ENCODE data around the gene MRPL57.

Gene MRPL57

DNA sequence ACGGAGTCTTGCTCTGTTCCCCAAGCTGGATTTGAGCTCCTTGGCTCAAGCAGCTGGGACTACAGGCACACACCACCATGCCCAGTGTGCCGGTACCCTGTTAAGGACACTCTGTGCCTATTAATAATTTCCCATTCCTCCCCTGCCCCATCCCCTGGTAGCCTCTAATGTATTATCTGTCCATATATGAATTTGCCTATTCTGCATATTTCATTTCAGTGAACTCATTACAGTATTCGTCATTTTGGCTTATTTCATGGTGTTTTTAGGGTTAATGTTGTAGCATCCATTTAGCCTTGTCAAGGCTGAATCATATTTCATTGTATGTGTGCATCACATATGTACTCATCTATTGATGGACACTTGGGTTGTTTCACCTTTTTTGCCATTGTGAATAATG, 33.7 kb upstream of the MRPL57 start:
- H3K27ac ChIP-seq: no peak overlapping the region
- TF ChIP-seq, protein P1, sequence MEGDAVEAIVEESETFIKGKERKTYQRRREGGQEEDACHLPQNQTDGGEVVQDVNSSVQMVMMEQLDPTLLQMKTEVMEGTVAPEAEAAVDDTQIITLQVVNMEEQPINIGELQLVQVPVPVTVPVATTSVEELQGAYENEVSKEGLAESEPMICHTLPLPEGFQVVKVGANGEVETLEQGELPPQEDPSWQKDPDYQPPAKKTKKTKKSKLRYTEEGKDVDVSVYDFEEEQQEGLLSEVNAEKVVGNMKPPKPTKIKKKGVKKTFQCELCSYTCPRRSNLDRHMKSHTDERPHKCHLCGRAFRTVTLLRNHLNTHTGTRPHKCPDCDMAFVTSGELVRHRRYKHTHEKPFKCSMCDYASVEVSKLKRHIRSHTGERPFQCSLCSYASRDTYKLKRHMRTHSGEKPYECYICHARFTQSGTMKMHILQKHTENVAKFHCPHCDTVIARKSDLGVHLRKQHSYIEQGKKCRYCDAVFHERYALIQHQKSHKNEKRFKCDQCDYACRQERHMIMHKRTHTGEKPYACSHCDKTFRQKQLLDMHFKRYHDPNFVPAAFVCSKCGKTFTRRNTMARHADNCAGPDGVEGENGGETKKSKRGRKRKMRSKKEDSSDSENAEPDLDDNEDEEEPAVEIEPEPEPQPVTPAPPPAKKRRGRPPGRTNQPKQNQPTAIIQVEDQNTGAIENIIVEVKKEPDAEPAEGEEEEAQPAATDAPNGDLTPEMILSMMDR (conservative IDR thresholded peaks at IDR 0.05): no peak

DNA sequence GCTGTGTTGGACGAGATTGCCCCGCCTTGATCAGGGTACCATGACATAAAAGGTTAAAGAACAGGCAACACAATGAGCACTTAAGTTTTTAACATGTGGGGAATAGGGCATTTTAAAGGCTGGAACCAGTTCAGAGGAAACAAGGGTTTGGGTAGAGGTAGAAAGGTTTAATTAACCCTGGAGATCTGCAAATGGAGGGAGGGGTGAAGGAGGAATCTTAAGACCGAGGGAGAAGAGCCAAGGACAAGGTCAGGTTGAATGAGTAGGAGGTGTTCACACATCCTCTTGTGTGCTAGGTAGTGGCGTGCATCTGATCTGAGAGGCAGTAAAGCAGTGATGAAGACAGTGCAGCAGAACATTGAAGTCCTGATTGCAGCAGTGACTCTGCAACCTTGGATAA, 28.6 kb upstream of the MRPL57 start:
- no peak overlapping the region for H3K27ac ChIP-seq
- TF ChIP-seq, protein P1 (conservative IDR thresholded peaks at IDR 0.05): no peak

DNA sequence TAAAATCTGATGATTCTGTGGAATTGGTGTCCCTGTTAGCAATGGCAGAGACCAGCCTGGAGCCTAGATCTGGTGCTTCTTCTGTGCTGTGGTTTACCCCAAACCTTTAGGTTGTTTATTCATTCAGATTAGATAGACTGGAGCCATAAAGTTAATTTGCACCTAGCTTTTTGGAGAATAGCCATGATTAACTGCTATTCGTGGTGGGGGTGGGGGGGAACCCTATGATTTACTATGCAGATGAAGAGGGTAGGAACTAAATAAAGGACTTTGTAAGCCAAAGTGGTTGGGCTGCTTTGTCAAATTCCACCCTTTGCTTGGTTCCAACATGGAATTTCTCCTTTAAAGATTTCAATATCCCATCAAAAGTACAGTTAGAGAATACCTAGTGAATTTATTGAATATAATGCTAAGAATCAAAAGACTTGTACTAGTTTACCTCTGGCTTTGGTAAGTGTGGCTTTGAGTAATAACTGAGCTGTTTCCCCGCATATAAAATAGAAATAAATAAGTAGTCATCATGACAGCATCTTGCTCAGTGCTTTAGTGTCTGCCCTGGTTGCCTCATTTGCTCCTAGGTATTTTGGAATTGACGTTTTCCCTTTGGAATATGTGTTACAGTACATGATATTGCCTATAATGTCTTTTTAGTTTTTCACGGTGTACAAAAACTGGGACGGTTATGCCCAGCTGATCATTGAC, 27.8 kb upstream of the MRPL57 start:
- no peak overlapping the region for H3K27ac ChIP-seq
- TF ChIP-seq, protein P1 (conservative IDR thresholded peaks at IDR 0.05): no peak

DNA sequence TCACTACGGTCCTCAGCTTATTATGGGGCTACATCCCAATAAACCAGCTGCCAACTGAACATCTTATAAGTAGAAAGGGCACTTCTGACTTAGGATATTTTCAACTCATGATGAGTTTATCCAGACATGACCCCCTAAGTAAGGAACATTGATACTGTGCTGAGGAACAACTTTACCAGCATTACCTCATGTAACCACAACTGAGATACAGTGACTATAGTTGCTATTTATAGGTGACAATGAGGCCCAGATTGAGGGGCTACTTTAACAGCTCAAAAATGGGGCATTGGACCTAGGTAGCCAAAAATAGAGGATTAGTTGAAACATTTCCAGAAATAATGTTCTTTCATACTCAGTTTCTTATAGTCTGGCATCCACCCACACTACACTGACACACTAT, 26.9 kb upstream of the MRPL57 start:
- TF ChIP-seq, protein P1 (conservative IDR thresholded peaks at IDR 0.05): no peak
- H3K27ac ChIP-seq: no peak overlapping the region

DNA sequence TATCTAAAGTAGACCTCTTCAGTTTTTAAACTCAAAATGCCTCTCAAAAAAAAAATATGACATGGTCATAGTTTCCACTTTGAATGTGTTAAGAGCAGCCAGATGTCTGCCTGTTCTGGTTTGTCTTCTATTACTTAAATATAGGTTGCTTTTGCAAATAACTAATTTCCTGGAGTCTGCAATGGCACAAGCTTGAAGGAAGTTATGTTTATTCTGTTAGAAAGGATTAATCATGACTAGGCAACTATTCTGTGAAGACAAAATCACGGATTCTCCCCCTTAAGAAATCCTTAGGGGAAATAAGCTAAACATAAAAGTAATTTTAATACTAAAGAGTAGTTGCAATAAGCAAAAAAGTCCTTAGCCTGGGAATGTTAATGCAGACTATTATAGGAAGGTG, 26.4 kb upstream of the MRPL57 start:
- no peak overlapping the region for H3K27ac ChIP-seq
- TF ChIP-seq, protein P1 (conservative IDR thresholded peaks at IDR 0.05): no peak

DNA sequence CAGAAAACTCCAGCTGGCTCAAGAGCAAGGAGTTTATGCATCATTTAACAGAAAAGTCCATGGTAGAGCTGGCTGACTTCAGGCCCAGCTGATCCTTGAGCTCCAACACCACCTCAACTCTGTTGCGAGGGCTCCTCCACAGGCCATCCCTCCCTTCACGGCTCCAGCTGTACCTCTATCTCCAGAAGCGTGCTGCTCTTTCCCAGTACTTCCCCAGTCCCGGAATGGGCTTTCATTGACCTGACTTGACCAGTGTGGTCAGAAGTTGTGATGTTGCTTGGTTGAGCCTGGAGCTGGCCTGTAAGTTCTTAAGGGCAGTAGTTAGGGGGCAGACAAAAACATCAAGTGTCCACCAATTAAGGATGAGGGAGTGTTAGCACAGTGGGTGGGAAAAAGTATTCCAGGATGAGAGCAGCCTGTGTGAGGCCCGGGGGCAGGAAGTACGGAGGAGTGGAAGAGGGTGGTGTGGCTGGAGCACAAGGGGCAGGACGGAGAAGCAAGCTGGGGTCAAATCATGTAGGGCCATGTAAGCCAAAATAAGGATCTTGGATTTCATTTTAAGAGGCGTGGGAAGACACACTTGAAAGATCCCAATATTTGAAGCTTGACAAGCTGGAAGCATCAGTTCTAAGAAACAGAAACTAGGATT, 24.1 kb upstream of the MRPL57 start:
- no peak overlapping the region for H3K27ac ChIP-seq
- TF ChIP-seq, protein P1 (conservative IDR thresholded peaks at IDR 0.05): no peak

DNA sequence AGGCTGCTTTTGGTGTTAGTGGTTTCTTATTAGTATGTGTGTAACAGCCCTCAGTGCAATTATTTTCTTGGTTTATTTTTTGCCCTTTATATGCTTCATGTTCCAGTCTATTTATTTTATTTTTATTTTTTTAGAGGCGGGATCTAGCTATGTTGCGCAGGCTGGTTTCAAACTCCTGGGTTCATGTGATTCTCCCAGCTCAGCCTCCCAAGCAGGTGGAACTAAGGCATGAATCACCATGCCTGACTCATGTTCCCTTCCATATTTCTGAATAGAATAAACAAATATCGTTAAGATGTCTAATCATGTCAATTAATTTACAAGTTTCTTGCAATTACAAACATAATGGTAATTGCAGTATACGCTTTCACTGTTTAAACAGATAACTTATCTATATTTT, 11.8 kb upstream of the MRPL57 start:
- TF ChIP-seq, protein P1 (conservative IDR thresholded peaks at IDR 0.05): no peak
- peak overlapping the region; percentile 46 for H3K27ac ChIP-seq

DNA sequence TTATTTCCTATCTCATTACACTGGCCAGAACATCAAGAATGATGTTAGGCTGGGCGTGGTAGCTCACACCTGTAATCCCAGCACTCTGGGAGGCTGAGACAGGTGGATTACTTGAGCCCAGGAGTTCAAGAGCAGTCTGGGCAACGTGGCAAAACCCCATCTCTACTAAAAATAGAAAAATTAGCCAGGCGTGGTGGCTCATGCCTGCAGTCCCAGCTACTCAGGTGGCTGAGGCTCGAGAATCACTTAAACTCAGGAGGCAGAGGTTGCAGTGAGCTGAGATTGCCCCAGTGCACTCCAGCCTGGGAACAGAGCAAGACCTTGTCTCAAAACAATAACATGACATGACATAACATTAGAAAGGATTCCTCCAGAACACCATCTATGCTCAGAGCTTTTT, 10.9 kb upstream of the MRPL57 start:
- peak overlapping the region; percentile 46 for H3K27ac ChIP-seq

Measured in VCaP (cell line).